K562 (cell line): ENCODE results near the gene MAST1. TPM values are rescaled to one million over a fixed set of nuclear protein-coding genes. Genes with fewer than 3 reads are reported as not detected.

Source experiments
- ARID2 ChIP-seq: fragments of 450-650 bp; IDR thresholded peaks from 2 replicates; pipeline ENCODE4 v1.6.1; 2017; ENCODE audit warnings: antibody characterized with exemption, mild to moderate bottlenecking
- ARID3A ChIP-seq: IDR thresholded peaks from 2 replicates; pipeline ENCODE4 v1.6.1; 2012; ENCODE audit warnings: low read depth, low read length, improper control_type of control experiment, borderline replicate concordance
- BCL6 ChIP-seq: fragments of 250-450 bp; sonication (Bioruptor Pico); IDR thresholded peaks from 2 replicates; pipeline ENCODE4 v1.4.0; 2020
- CBX2 ChIP-seq: fragments of 200-600 bp; sonication (generic); IDR thresholded peaks from one replicate; pipeline ENCODE4 v1.6.1; 2012; ENCODE audit warnings: mild to moderate bottlenecking, low read length, inconsistent platforms; ENCODE audit not compliant: insufficient read depth, poor library complexity, severe bottlenecking
- HDAC1 ChIP-seq, 2 experiments: fragments of 450-650 bp; IDR thresholded peaks; 2 replicates each; pipeline ENCODE4 v1.6.1; 2016 to 2017; ENCODE audit warnings: inconsistent platforms in 1 of 2, mild to moderate bottlenecking in 1 of 2, moderate library complexity in 1 of 2
- KAT2B ChIP-seq: IDR thresholded peaks from one replicate; pipeline ENCODE4 v1.6.1; 2012; ENCODE audit warnings: low read depth, mild to moderate bottlenecking, control low read depth, inconsistent platforms, low read length, moderate library complexity
- MAFK ChIP-seq: IDR thresholded peaks from 2 replicates; pipeline ENCODE4 v1.6.1; 2011; ENCODE audit warnings: low read length, improper control_type of control experiment
- SAP30 ChIP-seq: fragments of 200-600 bp; sonication (generic); IDR thresholded peaks from 2 replicates; pipeline ENCODE4 v1.6.1; 2012; ENCODE audit warnings: borderline replicate concordance, low read depth, mild to moderate bottlenecking, moderate library complexity, low read length, control low read depth, inconsistent platforms; ENCODE audit not compliant: insufficient read depth, poor library complexity, severe bottlenecking
- SMARCA4 ChIP-seq: fragments of 450-650 bp; IDR thresholded peaks from 2 replicates; pipeline ENCODE4 v1.6.1; 2016
- ZC3H8 ChIP-seq: fragments of 450-650 bp; IDR thresholded peaks from 2 replicates; pipeline ENCODE4 v1.6.1; 2017
- ZFX ChIP-seq: sonication (generic); formaldehyde crosslinking; IDR thresholded peaks from 2 replicates; pipeline ENCODE4 v1.8.0; 2022; ENCODE audit warnings: mild to moderate bottlenecking, missing genetic modification reagents, moderate library complexity
- polyA plus RNA-seq, 8 experiments: library from polyadenylated mRNA; depleted of rRNA in 4 of 8; stranded (reverse) in 5 of 8; unstranded in 3 of 8; fragments of >200 nt; fragmentation: Nextera tagmentation in 2 of 8; fragmentation: Illumina TruSeq in 1 of 8; extraction: Ambion mirVana in 2 of 8; extraction: Trizol in 1 of 8; gene quantifications; 2 replicates each; pipeline versions ENCODE4 v1.2.1 to v1.2.3, GENCODE V29; 2011 to 2014; ENCODE audit warnings: inconsistent platforms in 1 of 8, missing spikeins in 1 of 8
- total RNA-seq, 7 experiments: library from RNA; depleted of rRNA in 6 of 7; stranded (reverse); fragments of >200 nt in 6 of 7; fragmentation: Illumina TruSeq in 2 of 7; extraction: Trizol in 2 of 7; gene quantifications; 2 replicates each; pipeline versions ENCODE4 v1.2.1 to v1.2.3, GENCODE V29; 2011 to 2021; ENCODE audit warnings: low replicate concordance in 1 of 7
- TF ChIP-seq, protein P1 (sequence below), 2 experiments: fragments of 450-650 bp in 1 of 2; sonication (generic) in 1 of 2; formaldehyde crosslinking in 1 of 2; IDR thresholded peaks; 2 replicates each; pipeline versions ENCODE4 v1.7.1 to v1.9.0; 2016 to 2022; ENCODE audit warnings: inconsistent platforms in 1 of 2, mild to moderate bottlenecking in 1 of 2, missing genetic modification reagents in 1 of 2
- TF ChIP-seq, protein P2 (sequence below): fragments of 250-450 bp; sonication (Bioruptor Pico); IDR thresholded peaks from 2 replicates; pipeline ENCODE4 v1.4.0; 2020

Gene MAST1
- total and polyA plus RNA-seq, 9 of the 15 experiments (the other 6 are each of a cell fraction or from before 2014, with no cell fraction given), result 0.48 to 10.3 (median 3.9) TPM

GRCh38 chr19:12886969-12887747 lies 48.8 kb downstream of the MAST1 start, which contains the start of gene KLF1 (continued):
- TF ChIP-seq ARID3A, result 0 out of 2 replicates have a peak, but pooled peaks have one; percentile 4
- no peak for TF ChIP-seq KAT2B
- no peak for TF ChIP-seq CBX2
- TF ChIP-seq MAFK, result 0 out of 2 replicates have a peak, but pooled peaks have one; percentile 2
- TF ChIP-seq, protein P1, sequence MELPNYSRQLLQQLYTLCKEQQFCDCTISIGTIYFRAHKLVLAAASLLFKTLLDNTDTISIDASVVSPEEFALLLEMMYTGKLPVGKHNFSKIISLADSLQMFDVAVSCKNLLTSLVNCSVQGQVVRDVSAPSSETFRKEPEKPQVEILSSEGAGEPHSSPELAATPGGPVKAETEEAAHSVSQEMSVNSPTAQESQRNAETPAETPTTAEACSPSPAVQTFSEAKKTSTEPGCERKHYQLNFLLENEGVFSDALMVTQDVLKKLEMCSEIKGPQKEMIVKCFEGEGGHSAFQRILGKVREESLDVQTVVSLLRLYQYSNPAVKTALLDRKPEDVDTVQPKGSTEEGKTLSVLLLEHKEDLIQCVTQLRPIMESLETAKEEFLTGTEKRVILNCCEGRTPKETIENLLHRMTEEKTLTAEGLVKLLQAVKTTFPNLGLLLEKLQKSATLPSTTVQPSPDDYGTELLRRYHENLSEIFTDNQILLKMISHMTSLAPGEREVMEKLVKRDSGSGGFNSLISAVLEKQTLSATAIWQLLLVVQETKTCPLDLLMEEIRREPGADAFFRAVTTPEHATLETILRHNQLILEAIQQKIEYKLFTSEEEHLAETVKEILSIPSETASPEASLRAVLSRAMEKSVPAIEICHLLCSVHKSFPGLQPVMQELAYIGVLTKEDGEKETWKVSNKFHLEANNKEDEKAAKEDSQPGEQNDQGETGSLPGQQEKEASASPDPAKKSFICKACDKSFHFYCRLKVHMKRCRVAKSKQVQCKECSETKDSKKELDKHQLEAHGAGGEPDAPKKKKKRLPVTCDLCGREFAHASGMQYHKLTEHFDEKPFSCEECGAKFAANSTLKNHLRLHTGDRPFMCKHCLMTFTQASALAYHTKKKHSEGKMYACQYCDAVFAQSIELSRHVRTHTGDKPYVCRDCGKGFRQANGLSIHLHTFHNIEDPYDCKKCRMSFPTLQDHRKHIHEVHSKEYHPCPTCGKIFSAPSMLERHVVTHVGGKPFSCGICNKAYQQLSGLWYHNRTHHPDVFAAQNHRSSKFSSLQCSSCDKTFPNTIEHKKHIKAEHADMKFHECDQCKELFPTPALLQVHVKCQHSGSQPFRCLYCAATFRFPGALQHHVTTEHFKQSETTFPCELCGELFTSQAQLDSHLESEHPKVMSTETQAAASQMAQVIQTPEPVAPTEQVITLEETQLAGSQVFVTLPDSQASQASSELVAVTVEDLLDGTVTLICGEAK (IDR thresholded peaks at IDR 0.05), result no peak
- TF ChIP-seq, protein P1 (CRISPR knock-in tag; IDR thresholded peaks at IDR 0.05), result no peak
- TF ChIP-seq SAP30, result no peak
- peak in 1 of 2 experiments; percentile 25; a peak in 1 of 4 replicates for TF ChIP-seq HDAC1 (IDR thresholded peaks at IDR 0.05)
- no peak for TF ChIP-seq ZC3H8
- no peak for TF ChIP-seq ARID2
- peak; percentile 83 for TF ChIP-seq SMARCA4
- TF ChIP-seq BCL6 (CRISPR knock-in tag), result no peak
- TF ChIP-seq, protein P2, sequence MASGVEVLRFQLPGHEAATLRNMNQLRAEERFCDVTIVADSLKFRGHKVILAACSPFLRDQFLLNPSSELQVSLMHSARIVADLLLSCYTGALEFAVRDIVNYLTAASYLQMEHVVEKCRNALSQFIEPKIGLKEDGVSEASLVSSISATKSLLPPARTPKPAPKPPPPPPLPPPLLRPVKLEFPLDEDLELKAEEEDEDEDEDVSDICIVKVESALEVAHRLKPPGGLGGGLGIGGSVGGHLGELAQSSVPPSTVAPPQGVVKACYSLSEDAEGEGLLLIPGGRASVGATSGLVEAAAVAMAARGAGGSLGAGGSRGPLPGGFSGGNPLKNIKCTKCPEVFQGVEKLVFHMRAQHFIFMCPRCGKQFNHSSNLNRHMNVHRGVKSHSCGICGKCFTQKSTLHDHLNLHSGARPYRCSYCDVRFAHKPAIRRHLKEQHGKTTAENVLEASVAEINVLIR (CRISPR knock-in tag), result no peak
- peak; percentile 84 for TF ChIP-seq ZFX (CRISPR knock-in tag)
